HG03571 (cell line): ENCODE data around the gene BARX2.

Source experiments
- ATAC-seq: cut with Tn5 transposase; IDR thresholded peaks from one replicate; pipeline ENCODE4 v1.9.1; 2021; ENCODE audit not compliant: unreplicated experiment

Gene BARX2

GRCh38 chr11:129396454-129396853, 20.8 kb downstream of the BARX2 start:
- no peak for ATAC-seq

- no peak for ATAC-seq
Observed at GRCh38 chr11:129402206-129403171, 26.8 kb downstream of the BARX2 start.

- ATAC-seq, result no peak
Observed at GRCh38 chr11:129404731-129405130, 29.1 kb downstream of the BARX2 start.

- no peak for ATAC-seq
Observed at GRCh38 chr11:129408865-129409444, 33.3 kb downstream of the BARX2 start.

- no peak for ATAC-seq
Observed at GRCh38 chr11:129410395-129410960, 34.8 kb downstream of the BARX2 start.

- no peak for ATAC-seq
Observed at GRCh38 chr11:129412494-129412893, 36.8 kb downstream of the BARX2 start.

GRCh38 chr11:129414144-129414872, 38.7 kb downstream of the BARX2 start:
- ATAC-seq, result no peak

GRCh38 chr11:129416080-129416820, 40.6 kb downstream of the BARX2 start:
- ATAC-seq, result no peak

GRCh38 chr11:129417458-129417857, 41.8 kb downstream of the BARX2 start:
- ATAC-seq, result no peak

GRCh38 chr11:129418039-129418438, 42.4 kb downstream of the BARX2 start:
- ATAC-seq, result no peak

GRCh38 chr11:129419386-129419785, 43.7 kb downstream of the BARX2 start:
- no peak for ATAC-seq

- no peak for ATAC-seq
Observed at GRCh38 chr11:129423426-129423825, 47.8 kb downstream of the BARX2 start.

GRCh38 chr11:129425214-129425613, 49.6 kb downstream of the BARX2 start:
- no peak for ATAC-seq

GRCh38 chr11:129426038-129426437, 50.4 kb downstream of the BARX2 start:
- no peak for ATAC-seq

- no peak for ATAC-seq
Observed at GRCh38 chr11:129426776-129427175, 51.1 kb downstream of the BARX2 start.

GRCh38 chr11:129427376-129427775, 51.7 kb downstream of the BARX2 start:
- ATAC-seq, result no peak

GRCh38 chr11:129427816-129428406, 52.3 kb downstream of the BARX2 start:
- ATAC-seq, result no peak

- ATAC-seq, result no peak
Observed at GRCh38 chr11:129428557-129428956, 52.9 kb downstream of the BARX2 start.

- no peak for ATAC-seq
Observed at GRCh38 chr11:129434641-129435498, 59.2 kb downstream of the BARX2 start.
